ENCODE data around the gene THEMIS2.

DNA sequence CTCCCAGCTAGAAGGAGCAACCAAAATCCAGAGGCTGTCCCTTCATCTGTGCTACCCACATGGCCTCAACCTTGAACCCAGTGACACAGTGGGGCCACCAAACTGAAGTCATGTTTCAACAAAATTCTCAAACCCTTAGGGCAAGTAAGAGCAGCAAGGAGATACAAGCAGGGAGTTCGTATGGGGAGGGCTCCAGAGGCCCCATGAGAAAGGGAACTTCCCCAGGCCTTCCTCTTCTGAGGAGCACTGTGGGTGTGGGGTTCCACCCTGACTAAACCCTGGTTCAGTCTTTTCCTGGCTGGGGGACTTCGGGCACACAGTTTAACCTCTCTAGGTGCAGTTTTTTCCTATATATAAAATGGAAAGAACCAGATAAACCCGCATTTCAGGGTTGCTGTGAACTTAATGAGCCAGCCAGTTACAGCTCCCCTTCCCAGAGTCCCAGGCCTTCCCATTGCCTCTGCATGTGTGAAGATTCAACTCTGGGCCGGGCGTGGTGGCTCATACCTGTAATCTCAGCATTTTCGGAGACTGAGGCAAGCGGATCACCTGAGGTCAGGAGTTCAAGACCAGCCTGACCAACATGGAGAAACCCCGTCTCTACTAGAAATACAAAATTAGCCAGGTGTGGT is 8.0 kb upstream of the THEMIS2 start:
- TF ChIP-seq, protein P1, sequence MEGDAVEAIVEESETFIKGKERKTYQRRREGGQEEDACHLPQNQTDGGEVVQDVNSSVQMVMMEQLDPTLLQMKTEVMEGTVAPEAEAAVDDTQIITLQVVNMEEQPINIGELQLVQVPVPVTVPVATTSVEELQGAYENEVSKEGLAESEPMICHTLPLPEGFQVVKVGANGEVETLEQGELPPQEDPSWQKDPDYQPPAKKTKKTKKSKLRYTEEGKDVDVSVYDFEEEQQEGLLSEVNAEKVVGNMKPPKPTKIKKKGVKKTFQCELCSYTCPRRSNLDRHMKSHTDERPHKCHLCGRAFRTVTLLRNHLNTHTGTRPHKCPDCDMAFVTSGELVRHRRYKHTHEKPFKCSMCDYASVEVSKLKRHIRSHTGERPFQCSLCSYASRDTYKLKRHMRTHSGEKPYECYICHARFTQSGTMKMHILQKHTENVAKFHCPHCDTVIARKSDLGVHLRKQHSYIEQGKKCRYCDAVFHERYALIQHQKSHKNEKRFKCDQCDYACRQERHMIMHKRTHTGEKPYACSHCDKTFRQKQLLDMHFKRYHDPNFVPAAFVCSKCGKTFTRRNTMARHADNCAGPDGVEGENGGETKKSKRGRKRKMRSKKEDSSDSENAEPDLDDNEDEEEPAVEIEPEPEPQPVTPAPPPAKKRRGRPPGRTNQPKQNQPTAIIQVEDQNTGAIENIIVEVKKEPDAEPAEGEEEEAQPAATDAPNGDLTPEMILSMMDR (IDR thresholded peaks at IDR 0.05; ENCODE audit: insufficient read depth, low read depth, low read length): no peak
- TF ChIP-seq EZH2 (IDR thresholded peaks at IDR 0.05; ENCODE audit: insufficient read depth, low read length): no peak
